GM23338 (cell line): ENCODE data around the gene SLC6A12. TPM values are rescaled to one million over a fixed set of nuclear protein-coding genes. Genes with fewer than 3 reads are reported as not detected.

Experiments
- ATAC-seq: fragments of 200-7000 bp; cut with Tn5 transposase; 3 replicates; pipeline ENCODE4 v1.9.1; 2020
- DNase-seq: peaks from one replicate; pipeline ENCODE4 v3.0.0-alpha.2; 2015; ENCODE audit warnings: low spot score
- H2AFZ ChIP-seq: fragments of 200-600 bp; sonication (generic); 2 replicates; pipeline ENCODE4 v1.8.0; 2016; ENCODE audit warnings: antibody characterized with exemption, mild to moderate bottlenecking, moderate library complexity
- H3F3A ChIP-seq: fragments of 200-600 bp; sonication (generic); replicated peaks from 2 replicates; pipeline ENCODE4 v1.8.0; 2017; ENCODE audit warnings: antibody characterized with exemption, mixed run types, low read depth
- H3K27ac ChIP-seq: fragments of 200-600 bp; sonication (generic); 2 replicates; pipeline ENCODE4 v1.6.1; 2016; ENCODE audit warnings: low read depth
- H3K27me3 ChIP-seq: fragments of 200-600 bp; sonication (generic); 2 replicates; pipeline ENCODE4 v1.8.0; 2016; ENCODE audit warnings: mild to moderate bottlenecking, mixed run types, moderate library complexity; ENCODE audit not compliant: insufficient read depth
- H3K36me3 ChIP-seq: fragments of 200-600 bp; sonication (generic); 2 replicates; pipeline ENCODE4 v1.8.0; 2016; ENCODE audit warnings: mild to moderate bottlenecking; ENCODE audit not compliant: insufficient read depth
- H3K4me1 ChIP-seq: fragments of 200-600 bp; sonication (generic); 2 replicates; pipeline ENCODE4 v1.8.0; 2016; ENCODE audit warnings: mild to moderate bottlenecking, moderate library complexity; ENCODE audit not compliant: insufficient read depth
- H3K4me2 ChIP-seq: fragments of 200-600 bp; sonication (generic); 2 replicates; pipeline ENCODE4 v1.7.1; 2017; ENCODE audit warnings: mixed run types
- H3K4me3 ChIP-seq: fragments of 200-600 bp; sonication (generic); 2 replicates; pipeline ENCODE4 v1.6.1; 2016; ENCODE audit warnings: mixed run types
- H3K79me2 ChIP-seq: fragments of 200-600 bp; sonication (generic); replicated peaks from 2 replicates; pipeline ENCODE4 v1.8.0; 2017; ENCODE audit warnings: mild to moderate bottlenecking; ENCODE audit not compliant: insufficient read depth
- H3K9me2 ChIP-seq: fragments of 200-600 bp; sonication (generic); 2 replicates; pipeline ENCODE4 v1.8.0; 2017; ENCODE audit not compliant: insufficient read depth
- H4K20me1 ChIP-seq: fragments of 200-600 bp; sonication (generic); replicated peaks from 2 replicates; pipeline ENCODE4 v1.8.0; 2017; ENCODE audit warnings: mild to moderate bottlenecking; ENCODE audit not compliant: insufficient read depth
- H3K27ac Mint-ChIP-seq: 2 replicates; pipeline ENCODE4 v1.8.0; 2020; ENCODE audit warnings: inconsistent platforms, mild to moderate bottlenecking, moderate library complexity, mixed read lengths
- H3K27me3 Mint-ChIP-seq: 3 replicates; pipeline ENCODE4 v1.8.0; 2022; ENCODE audit warnings: low read depth, mild to moderate bottlenecking, moderate library complexity, mixed read lengths, inconsistent platforms; ENCODE audit not compliant: insufficient read depth, poor library complexity
- H3K36me3 Mint-ChIP-seq: 3 replicates; pipeline ENCODE4 v1.8.0; 2021; ENCODE audit warnings: low read depth, mild to moderate bottlenecking, inconsistent platforms, moderate library complexity, mixed read lengths
- H3K4me1 Mint-ChIP-seq: 3 replicates; pipeline ENCODE4 v1.8.0; 2020; ENCODE audit warnings: mild to moderate bottlenecking, inconsistent platforms, mixed read lengths
- H3K4me3 Mint-ChIP-seq: 3 replicates; pipeline ENCODE4 v1.8.0; 2021; ENCODE audit warnings: moderate library complexity, mild to moderate bottlenecking, inconsistent platforms, mixed read lengths
- H3K9me3 Mint-ChIP-seq: 3 replicates; pipeline ENCODE4 v1.8.0; 2020; ENCODE audit warnings: moderate library complexity, mild to moderate bottlenecking, inconsistent platforms, mixed read lengths
- CREB1 ChIP-seq: fragments of 250-450 bp; sonication (Bioruptor Pico); IDR thresholded peaks from 2 replicates; pipeline ENCODE4 v1.5.0; 2020; ENCODE audit warnings: low read depth, mild to moderate bottlenecking, moderate library complexity
- EZH2 ChIP-seq: fragments of 200-600 bp; sonication (generic); IDR thresholded peaks from one replicate; pipeline ENCODE4 v1.8.0; 2017; ENCODE audit warnings: antibody characterized with exemption, mild to moderate bottlenecking, low read depth; ENCODE audit not compliant: unreplicated experiment
- EZH2phosphoT487 ChIP-seq: fragments of 200-600 bp; sonication (generic); IDR thresholded peaks from one replicate; pipeline ENCODE4 v1.8.1; 2018; ENCODE audit warnings: antibody characterized with exemption; ENCODE audit not compliant: unreplicated experiment
- JUNB ChIP-seq: IDR thresholded peaks from one replicate; pipeline ENCODE4 v1.6.1; 2016; ENCODE audit warnings: antibody characterized with exemption; ENCODE audit not compliant: unreplicated experiment
- NANOG ChIP-seq: IDR thresholded peaks from 2 replicates; pipeline ENCODE4 v1.6.1; 2016; ENCODE audit warnings: antibody characterized with exemption, borderline replicate concordance
- POLR2AphosphoS5 ChIP-seq: IDR thresholded peaks from 2 replicates; pipeline ENCODE4 v1.6.1; 2016; ENCODE audit warnings: antibody characterized with exemption, low read depth
- STAT1 ChIP-seq: IDR thresholded peaks from one replicate; pipeline ENCODE4 v1.6.1; 2016; ENCODE audit warnings: antibody characterized with exemption; ENCODE audit not compliant: unreplicated experiment
- ZNF114 ChIP-seq: fragments of 250-450 bp; sonication (Bioruptor Pico); IDR thresholded peaks from 2 replicates; pipeline ENCODE4 v1.5.0; 2020; ENCODE audit warnings: mild to moderate bottlenecking, moderate library complexity
- ZNF331 ChIP-seq: fragments of 250-450 bp; sonication (Bioruptor Pico); IDR thresholded peaks from 2 replicates; pipeline ENCODE4 v1.5.0; 2020; ENCODE audit warnings: low read depth, mild to moderate bottlenecking, moderate library complexity
- polyA plus RNA-seq: library from polyadenylated mRNA; unstranded; fragments of >200 nt; fragmentation: Nextera tagmentation; extraction: Ambion mirVana; gene quantifications from 2 replicates; pipeline ENCODE4 v1.2.1, GENCODE V29; 2016
- total RNA-seq: library from RNA; depleted of rRNA; stranded (reverse); fragments of >200 nt; shearing (Covaris generic); gene quantifications from 2 replicates; pipeline ENCODE4 v1.2.3, GENCODE V29; 2014
- TF ChIP-seq, protein P1 (sequence below), 2 experiments: fragments of 200-600 bp in 1 of 2; sonication (generic) in 1 of 2; conservative IDR thresholded peaks; 2 replicates each; pipeline versions ENCODE4 v1.5.1 to v1.6.1; 2016 to 2017; ENCODE audit warnings: antibody characterized with exemption in 2 of 2, low read depth in 2 of 2, mild to moderate bottlenecking in 2 of 2, moderate library complexity in 1 of 2
- TF ChIP-seq, protein P2 (sequence below): fragments of 250-450 bp; sonication (Bioruptor Pico); IDR thresholded peaks from 2 replicates; pipeline ENCODE4 v1.5.0; 2020; ENCODE audit warnings: mild to moderate bottlenecking, moderate library complexity
- TF ChIP-seq, protein P3 (sequence below): IDR thresholded peaks from 2 replicates; pipeline ENCODE4 v1.6.1; 2016; ENCODE audit warnings: antibody characterized with exemption
- TF ChIP-seq, protein P4 (sequence below): IDR thresholded peaks from one replicate; pipeline ENCODE4 v1.6.1; 2018; ENCODE audit warnings: antibody characterized with exemption; ENCODE audit not compliant: unreplicated experiment

The SLC6A12 gene
- total and polyA plus RNA-seq, 2 experiments from 2014 or later: 0.56 TPM; not detected in 1

DNA sequence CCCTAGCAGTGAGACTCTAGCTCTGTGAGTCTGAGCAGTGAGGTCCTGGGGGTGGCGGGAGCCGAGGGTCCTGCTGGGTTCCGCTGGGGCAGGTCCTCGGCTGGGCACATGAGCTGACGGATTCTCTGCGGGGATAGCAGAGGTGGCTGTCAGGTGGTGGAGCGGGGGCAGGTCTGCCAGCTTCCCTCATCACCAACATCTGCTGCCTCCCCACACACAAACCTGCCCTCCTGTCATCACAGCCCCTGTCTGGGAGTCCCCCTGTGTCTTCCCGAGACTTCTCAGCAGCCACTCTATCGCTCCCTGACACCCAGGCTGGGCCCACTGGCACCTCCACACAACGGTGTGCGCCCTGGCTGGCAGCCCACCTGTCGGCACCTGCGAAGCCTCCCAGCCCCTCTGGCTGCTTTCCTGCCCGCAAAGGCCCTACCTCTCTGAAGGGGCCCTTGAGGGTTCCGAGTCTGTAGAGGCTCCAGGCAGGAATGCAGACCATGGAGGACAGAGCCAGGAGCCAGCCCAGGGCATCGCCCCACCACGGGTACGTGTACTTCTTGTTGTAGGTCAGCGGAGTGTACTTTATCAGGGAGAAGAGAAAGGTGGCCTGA, 7.1 kb upstream of the SLC6A12 start:
- no peak for ATAC-seq
- no peak overlapping the region for H3K27ac Mint-ChIP-seq

More for the DNA sequence above, 7.1 kb upstream of the SLC6A12 start:
- H3K4me2 ChIP-seq: no peak overlapping the region; the same call in 1 of the 2 replicates
- no peak overlapping the region for H3K27ac ChIP-seq
- no peak for DNase-seq
- H3K4me1 Mint-ChIP-seq: peaks cover 10% of the 10 kb centered on the region
- H4K20me1 ChIP-seq: no peaks in the 10 kb centered on the region
- H3F3A ChIP-seq: no peaks in the 10 kb centered on the region
- no peaks in the 10 kb centered on the region for H3K9me3 Mint-ChIP-seq
- TF ChIP-seq CREB1: no peak
- no peak for TF ChIP-seq STAT1
- TF ChIP-seq NANOG: no peak
- TF ChIP-seq, protein P1, sequence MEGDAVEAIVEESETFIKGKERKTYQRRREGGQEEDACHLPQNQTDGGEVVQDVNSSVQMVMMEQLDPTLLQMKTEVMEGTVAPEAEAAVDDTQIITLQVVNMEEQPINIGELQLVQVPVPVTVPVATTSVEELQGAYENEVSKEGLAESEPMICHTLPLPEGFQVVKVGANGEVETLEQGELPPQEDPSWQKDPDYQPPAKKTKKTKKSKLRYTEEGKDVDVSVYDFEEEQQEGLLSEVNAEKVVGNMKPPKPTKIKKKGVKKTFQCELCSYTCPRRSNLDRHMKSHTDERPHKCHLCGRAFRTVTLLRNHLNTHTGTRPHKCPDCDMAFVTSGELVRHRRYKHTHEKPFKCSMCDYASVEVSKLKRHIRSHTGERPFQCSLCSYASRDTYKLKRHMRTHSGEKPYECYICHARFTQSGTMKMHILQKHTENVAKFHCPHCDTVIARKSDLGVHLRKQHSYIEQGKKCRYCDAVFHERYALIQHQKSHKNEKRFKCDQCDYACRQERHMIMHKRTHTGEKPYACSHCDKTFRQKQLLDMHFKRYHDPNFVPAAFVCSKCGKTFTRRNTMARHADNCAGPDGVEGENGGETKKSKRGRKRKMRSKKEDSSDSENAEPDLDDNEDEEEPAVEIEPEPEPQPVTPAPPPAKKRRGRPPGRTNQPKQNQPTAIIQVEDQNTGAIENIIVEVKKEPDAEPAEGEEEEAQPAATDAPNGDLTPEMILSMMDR (conservative IDR thresholded peaks at IDR 0.05; ENCODE audit: low read depth in 2 of 2): no peak
- TF ChIP-seq JUNB: no peak
- TF ChIP-seq, protein P2, sequence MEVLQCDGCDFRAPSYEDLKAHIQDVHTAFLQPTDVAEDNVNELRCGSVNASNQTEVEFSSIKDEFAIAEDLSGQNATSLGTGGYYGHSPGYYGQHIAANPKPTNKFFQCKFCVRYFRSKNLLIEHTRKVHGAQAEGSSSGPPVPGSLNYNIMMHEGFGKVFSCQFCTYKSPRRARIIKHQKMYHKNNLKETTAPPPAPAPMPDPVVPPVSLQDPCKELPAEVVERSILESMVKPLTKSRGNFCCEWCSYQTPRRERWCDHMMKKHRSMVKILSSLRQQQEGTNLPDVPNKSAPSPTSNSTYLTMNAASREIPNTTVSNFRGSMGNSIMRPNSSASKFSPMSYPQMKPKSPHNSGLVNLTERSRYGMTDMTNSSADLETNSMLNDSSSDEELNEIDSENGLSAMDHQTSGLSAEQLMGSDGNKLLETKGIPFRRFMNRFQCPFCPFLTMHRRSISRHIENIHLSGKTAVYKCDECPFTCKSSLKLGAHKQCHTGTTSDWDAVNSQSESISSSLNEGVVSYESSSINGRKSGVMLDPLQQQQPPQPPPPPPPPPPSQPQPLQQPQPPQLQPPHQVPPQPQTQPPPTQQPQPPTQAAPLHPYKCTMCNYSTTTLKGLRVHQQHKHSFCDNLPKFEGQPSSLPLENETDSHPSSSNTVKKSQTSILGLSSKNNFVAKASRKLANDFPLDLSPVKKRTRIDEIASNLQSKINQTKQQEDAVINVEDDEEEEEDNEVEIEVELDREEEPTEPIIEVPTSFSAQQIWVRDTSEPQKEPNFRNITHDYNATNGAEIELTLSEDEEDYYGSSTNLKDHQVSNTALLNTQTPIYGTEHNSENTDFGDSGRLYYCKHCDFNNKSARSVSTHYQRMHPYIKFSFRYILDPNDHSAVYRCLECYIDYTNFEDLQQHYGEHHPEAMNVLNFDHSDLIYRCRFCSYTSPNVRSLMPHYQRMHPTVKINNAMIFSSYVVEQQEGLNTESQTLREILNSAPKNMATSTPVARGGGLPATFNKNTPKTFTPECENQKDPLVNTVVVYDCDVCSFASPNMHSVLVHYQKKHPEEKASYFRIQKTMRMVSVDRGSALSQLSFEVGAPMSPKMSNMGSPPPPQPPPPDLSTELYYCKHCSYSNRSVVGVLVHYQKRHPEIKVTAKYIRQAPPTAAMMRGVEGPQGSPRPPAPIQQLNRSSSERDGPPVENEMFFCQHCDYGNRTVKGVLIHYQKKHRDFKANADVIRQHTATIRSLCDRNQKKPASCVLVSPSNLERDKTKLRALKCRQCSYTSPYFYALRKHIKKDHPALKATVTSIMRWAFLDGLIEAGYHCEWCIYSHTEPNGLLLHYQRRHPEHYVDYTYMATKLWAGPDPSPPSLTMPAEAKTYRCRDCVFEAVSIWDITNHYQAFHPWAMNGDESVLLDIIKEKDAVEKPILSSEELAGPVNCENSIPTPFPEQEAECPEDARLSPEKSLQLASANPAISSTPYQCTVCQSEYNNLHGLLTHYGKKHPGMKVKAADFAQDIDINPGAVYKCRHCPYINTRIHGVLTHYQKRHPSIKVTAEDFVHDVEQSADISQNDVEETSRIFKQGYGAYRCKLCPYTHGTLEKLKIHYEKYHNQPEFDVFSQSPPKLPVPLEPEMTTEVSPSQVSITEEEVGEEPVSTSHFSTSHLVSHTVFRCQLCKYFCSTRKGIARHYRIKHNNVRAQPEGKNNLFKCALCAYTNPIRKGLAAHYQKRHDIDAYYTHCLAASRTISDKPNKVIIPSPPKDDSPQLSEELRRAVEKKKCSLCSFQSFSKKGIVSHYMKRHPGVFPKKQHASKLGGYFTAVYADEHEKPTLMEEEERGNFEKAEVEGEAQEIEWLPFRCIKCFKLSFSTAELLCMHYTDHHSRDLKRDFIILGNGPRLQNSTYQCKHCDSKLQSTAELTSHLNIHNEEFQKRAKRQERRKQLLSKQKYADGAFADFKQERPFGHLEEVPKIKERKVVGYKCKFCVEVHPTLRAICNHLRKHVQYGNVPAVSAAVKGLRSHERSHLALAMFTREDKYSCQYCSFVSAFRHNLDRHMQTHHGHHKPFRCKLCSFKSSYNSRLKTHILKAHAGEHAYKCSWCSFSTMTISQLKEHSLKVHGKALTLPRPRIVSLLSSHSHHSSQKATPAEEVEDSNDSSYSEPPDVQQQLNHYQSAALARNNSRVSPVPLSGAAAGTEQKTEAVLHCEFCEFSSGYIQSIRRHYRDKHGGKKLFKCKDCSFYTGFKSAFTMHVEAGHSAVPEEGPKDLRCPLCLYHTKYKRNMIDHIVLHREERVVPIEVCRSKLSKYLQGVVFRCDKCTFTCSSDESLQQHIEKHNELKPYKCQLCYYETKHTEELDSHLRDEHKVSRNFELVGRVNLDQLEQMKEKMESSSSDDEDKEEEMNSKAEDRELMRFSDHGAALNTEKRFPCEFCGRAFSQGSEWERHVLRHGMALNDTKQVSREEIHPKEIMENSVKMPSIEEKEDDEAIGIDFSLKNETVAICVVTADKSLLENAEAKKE (CRISPR knock-in tag): no peak
- TF ChIP-seq POLR2AphosphoS5: no peak
- TF ChIP-seq ZNF114: no peak
- TF ChIP-seq, protein P3, sequence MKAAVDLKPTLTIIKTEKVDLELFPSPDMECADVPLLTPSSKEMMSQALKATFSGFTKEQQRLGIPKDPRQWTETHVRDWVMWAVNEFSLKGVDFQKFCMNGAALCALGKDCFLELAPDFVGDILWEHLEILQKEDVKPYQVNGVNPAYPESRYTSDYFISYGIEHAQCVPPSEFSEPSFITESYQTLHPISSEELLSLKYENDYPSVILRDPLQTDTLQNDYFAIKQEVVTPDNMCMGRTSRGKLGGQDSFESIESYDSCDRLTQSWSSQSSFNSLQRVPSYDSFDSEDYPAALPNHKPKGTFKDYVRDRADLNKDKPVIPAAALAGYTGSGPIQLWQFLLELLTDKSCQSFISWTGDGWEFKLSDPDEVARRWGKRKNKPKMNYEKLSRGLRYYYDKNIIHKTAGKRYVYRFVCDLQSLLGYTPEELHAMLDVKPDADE: no peak
- no peak for TF ChIP-seq EZH2
- TF ChIP-seq ZNF331 (CRISPR knock-in tag): no peak
- TF ChIP-seq, protein P4, sequence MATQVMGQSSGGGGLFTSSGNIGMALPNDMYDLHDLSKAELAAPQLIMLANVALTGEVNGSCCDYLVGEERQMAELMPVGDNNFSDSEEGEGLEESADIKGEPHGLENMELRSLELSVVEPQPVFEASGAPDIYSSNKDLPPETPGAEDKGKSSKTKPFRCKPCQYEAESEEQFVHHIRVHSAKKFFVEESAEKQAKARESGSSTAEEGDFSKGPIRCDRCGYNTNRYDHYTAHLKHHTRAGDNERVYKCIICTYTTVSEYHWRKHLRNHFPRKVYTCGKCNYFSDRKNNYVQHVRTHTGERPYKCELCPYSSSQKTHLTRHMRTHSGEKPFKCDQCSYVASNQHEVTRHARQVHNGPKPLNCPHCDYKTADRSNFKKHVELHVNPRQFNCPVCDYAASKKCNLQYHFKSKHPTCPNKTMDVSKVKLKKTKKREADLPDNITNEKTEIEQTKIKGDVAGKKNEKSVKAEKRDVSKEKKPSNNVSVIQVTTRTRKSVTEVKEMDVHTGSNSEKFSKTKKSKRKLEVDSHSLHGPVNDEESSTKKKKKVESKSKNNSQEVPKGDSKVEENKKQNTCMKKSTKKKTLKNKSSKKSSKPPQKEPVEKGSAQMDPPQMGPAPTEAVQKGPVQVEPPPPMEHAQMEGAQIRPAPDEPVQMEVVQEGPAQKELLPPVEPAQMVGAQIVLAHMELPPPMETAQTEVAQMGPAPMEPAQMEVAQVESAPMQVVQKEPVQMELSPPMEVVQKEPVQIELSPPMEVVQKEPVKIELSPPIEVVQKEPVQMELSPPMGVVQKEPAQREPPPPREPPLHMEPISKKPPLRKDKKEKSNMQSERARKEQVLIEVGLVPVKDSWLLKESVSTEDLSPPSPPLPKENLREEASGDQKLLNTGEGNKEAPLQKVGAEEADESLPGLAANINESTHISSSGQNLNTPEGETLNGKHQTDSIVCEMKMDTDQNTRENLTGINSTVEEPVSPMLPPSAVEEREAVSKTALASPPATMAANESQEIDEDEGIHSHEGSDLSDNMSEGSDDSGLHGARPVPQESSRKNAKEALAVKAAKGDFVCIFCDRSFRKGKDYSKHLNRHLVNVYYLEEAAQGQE: no peak
- no peak for TF ChIP-seq EZH2phosphoT487
- H2AFZ ChIP-seq: no peak overlapping the region
- H3K4me3 Mint-ChIP-seq: no peak overlapping the region
- H3K79me2 ChIP-seq: no peaks in the 10 kb centered on the region
- no peak overlapping the region for H3K4me3 ChIP-seq
- H3K27me3 ChIP-seq: no peaks in the 10 kb centered on the region
- peaks cover 8% of the 10 kb centered on the region for H3K4me1 ChIP-seq
- H3K9me2 ChIP-seq: no peaks in the 10 kb centered on the region
- no peaks in the 10 kb centered on the region for H3K36me3 ChIP-seq
- no peaks in the 10 kb centered on the region; the same call in 2 of the 3 replicates for H3K36me3 Mint-ChIP-seq
- peaks cover 15% of the 10 kb centered on the region for H3K27me3 Mint-ChIP-seq
